ENCODE measurements around the gene MAG. TPM values are rescaled to one million over a fixed set of nuclear protein-coding genes. Genes with fewer than 3 reads are reported as not detected.

Gene MAG
- total and polyA plus RNA-seq, 2 of the 13 experiments (the other 11 are each of a cell fraction or from before 2014, with no cell fraction given) = 0.20 to 1.3 TPM

GRCh38 chr19:35346193-35347052 lies 54.5 kb downstream of the MAG start (continued):
- TF ChIP-seq NONO (IDR thresholded peaks at IDR 0.05) (no peak), NONO (CRISPR knock-in tag; conservative IDR thresholded peaks at IDR 0.05) (no peak), ZMAT3 (CRISPR knock-in tag; conservative IDR thresholded peaks at IDR 0.05) (no peak), SAP130 (CRISPR knock-in tag; IDR thresholded peaks at IDR 0.05; ENCODE audit: low read depth) (no peak), NCOA5 (CRISPR knock-in tag; IDR thresholded peaks at IDR 0.05) (no peak), ZBTB38 (CRISPR knock-in tag; IDR thresholded peaks at IDR 0.05) (peak; percentile 67), ZNF704 (CRISPR knock-in tag; IDR thresholded peaks at IDR 0.05; ENCODE audit: borderline replicate concordance) (no peak), ZNF605 (CRISPR knock-in tag; IDR thresholded peaks at IDR 0.05) (no peak), IRX3 (CRISPR knock-in tag; IDR thresholded peaks at IDR 0.05; ENCODE audit: borderline replicate concordance, low read depth) (no peak), ZNF687 (CRISPR knock-in tag; IDR thresholded peaks at IDR 0.05) (peak; percentile 56), BRD4 (CRISPR knock-in tag; IDR thresholded peaks at IDR 0.05) (no peak)
- TF ChIP-seq, protein P1, sequence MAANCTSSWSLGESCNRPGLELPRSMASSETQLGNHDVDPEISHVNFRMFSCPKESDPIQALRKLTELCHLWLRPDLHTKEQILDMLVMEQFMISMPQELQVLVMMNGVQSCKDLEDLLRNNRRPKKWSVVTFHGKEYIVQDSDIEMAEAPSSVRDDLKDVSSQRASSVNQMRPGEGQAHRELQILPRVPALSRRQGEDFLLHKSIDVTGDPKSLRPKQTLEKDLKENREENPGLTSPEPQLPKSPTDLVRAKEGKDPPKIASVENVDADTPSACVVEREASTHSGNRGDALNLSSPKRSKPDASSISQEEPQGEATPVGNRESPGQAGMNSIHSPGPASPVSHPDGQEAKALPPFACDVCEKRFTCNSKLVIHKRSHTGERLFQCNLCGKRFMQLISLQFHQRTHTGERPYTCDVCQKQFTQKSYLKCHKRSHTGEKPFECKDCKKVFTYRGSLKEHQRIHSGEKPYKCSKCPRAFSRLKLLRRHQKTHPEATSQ (CRISPR knock-in tag; IDR thresholded peaks at IDR 0.05; ENCODE audit: borderline replicate concordance) = no peak
- TF ChIP-seq, protein P2, sequence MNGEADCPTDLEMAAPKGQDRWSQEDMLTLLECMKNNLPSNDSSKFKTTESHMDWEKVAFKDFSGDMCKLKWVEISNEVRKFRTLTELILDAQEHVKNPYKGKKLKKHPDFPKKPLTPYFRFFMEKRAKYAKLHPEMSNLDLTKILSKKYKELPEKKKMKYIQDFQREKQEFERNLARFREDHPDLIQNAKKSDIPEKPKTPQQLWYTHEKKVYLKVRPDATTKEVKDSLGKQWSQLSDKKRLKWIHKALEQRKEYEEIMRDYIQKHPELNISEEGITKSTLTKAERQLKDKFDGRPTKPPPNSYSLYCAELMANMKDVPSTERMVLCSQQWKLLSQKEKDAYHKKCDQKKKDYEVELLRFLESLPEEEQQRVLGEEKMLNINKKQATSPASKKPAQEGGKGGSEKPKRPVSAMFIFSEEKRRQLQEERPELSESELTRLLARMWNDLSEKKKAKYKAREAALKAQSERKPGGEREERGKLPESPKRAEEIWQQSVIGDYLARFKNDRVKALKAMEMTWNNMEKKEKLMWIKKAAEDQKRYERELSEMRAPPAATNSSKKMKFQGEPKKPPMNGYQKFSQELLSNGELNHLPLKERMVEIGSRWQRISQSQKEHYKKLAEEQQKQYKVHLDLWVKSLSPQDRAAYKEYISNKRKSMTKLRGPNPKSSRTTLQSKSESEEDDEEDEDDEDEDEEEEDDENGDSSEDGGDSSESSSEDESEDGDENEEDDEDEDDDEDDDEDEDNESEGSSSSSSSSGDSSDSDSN (CRISPR knock-in tag; IDR thresholded peaks at IDR 0.05) = no peak
- TF ChIP-seq, protein P3, sequence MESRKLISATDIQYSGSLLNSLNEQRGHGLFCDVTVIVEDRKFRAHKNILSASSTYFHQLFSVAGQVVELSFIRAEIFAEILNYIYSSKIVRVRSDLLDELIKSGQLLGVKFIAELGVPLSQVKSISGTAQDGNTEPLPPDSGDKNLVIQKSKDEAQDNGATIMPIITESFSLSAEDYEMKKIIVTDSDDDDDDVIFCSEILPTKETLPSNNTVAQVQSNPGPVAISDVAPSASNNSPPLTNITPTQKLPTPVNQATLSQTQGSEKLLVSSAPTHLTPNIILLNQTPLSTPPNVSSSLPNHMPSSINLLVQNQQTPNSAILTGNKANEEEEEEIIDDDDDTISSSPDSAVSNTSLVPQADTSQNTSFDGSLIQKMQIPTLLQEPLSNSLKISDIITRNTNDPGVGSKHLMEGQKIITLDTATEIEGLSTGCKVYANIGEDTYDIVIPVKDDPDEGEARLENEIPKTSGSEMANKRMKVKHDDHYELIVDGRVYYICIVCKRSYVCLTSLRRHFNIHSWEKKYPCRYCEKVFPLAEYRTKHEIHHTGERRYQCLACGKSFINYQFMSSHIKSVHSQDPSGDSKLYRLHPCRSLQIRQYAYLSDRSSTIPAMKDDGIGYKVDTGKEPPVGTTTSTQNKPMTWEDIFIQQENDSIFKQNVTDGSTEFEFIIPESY (CRISPR knock-in tag; IDR thresholded peaks at IDR 0.05) = peak; percentile 64; the same call in 1 of the 2 replicates
